MM.1S (cell line): ENCODE measurements around the gene SLIT3.

ENCODE experiments used
- DNase-seq: peaks from one replicate; pipeline ENCODE4 v3.0.0-alpha.2; 2015
- H2AFZ ChIP-seq: fragments of 300-600 bp; sonication (generic); 2 replicates; pipeline ENCODE4 v1.6.0; 2016; ENCODE audit warnings: antibody characterized with exemption, low read length
- H3F3A ChIP-seq: fragments of 300-600 bp; sonication (generic); 2 replicates; pipeline ENCODE4 v1.6.1; 2016; ENCODE audit warnings: mild to moderate bottlenecking, antibody characterized with exemption, low read length, moderate library complexity, mixed read lengths; ENCODE audit not compliant: insufficient read depth
- H3K27ac ChIP-seq: fragments of 300-600 bp; sonication (generic); 2 replicates; pipeline ENCODE4 v1.5.1; 2016; ENCODE audit warnings: mild to moderate bottlenecking, low read length
- H3K27me3 ChIP-seq: fragments of 300-600 bp; sonication (generic); replicated peaks from 2 replicates; pipeline ENCODE4 v1.6.0; 2016; ENCODE audit warnings: low read length; ENCODE audit not compliant: insufficient read depth
- H3K36me3 ChIP-seq: fragments of 300-600 bp; sonication (generic); replicated peaks from 2 replicates; pipeline ENCODE4 v1.6.1; 2016; ENCODE audit warnings: mild to moderate bottlenecking, low read length, mixed read lengths; ENCODE audit not compliant: insufficient read depth
- H3K4me1 ChIP-seq: fragments of 300-600 bp; sonication (generic); 2 replicates; pipeline ENCODE4 v1.6.1; 2016; ENCODE audit warnings: low read length, mixed read lengths
- H3K4me2 ChIP-seq: fragments of 300-600 bp; sonication (generic); 2 replicates; pipeline ENCODE4 v1.6.0; 2016; ENCODE audit warnings: low read depth, low read length
- H3K4me3 ChIP-seq: fragments of 300-600 bp; sonication (generic); 2 replicates; pipeline ENCODE4 v1.5.1; 2016; ENCODE audit warnings: low read length, mixed read lengths
- H3K79me2 ChIP-seq: fragments of 300-600 bp; sonication (generic); 2 replicates; pipeline ENCODE4 v1.6.1; 2016; ENCODE audit warnings: mixed run types, low read length, mixed read lengths
- H3K9ac ChIP-seq: fragments of 300-600 bp; sonication (generic); 2 replicates; pipeline ENCODE4 v1.6.1; 2016; ENCODE audit warnings: low read length, mixed read lengths
- H3K9me2 ChIP-seq: fragments of 300-600 bp; sonication (generic); replicated peaks from 2 replicates; pipeline ENCODE4 v1.6.1; 2016; ENCODE audit warnings: mild to moderate bottlenecking, low read length, mixed read lengths; ENCODE audit not compliant: insufficient read depth
- H3K9me3 ChIP-seq: fragments of 300-600 bp; sonication (generic); replicated peaks from 2 replicates; pipeline ENCODE4 v1.6.1; 2016; ENCODE audit warnings: mild to moderate bottlenecking, low read length, mixed read lengths; ENCODE audit not compliant: insufficient read depth
- H4K20me1 ChIP-seq: fragments of 300-600 bp; sonication (generic); 2 replicates; pipeline ENCODE4 v1.6.1; 2016; ENCODE audit warnings: mild to moderate bottlenecking, low read length, moderate library complexity, mixed read lengths; ENCODE audit not compliant: insufficient read depth
- CTCF ChIP-seq: fragments of 300-600 bp; sonication (generic); IDR thresholded peaks from 2 replicates; pipeline ENCODE4 v1.5.1; 2016; ENCODE audit warnings: antibody characterized with exemption, low read length, mixed read lengths
- EZH2 ChIP-seq: fragments of 300-600 bp; sonication (generic); optimal IDR thresholded peaks from 2 replicates; pipeline ENCODE3; 2017; ENCODE audit warnings: low read depth, mild to moderate bottlenecking, antibody characterized with exemption, low read length, mixed read lengths
- EZH2phosphoT487 ChIP-seq: fragments of 300-600 bp; sonication (generic); IDR thresholded peaks from 2 replicates; pipeline ENCODE4 v1.6.1; 2018; ENCODE audit warnings: antibody characterized with exemption, low read length

SLIT3 gene

GRCh38 chr5:169302491-169303118 lies 1.7 kb upstream of the SLIT3 start:
- TF ChIP-seq CTCF (peak; percentile 91), EZH2 (no peak), EZH2phosphoT487 (no peak)
- Histone ChIP-seq H3K4me1 (no peaks in the 10 kb centered on the region), H3K9me2 (no peaks in the 10 kb centered on the region), H3K27ac (no peak overlapping the region), H3K36me3 (no peaks in the 10 kb centered on the region), H3K4me2 (no peak overlapping the region), H3F3A (no peaks in the 10 kb centered on the region), H3K9ac (no peak overlapping the region), H3K4me3 (no peak overlapping the region), H2AFZ (no peak overlapping the region), H3K9me3 (no peaks in the 10 kb centered on the region), H3K27me3 (peaks cover 11% of the 10 kb centered on the region; the same call in 1 of the 2 replicates), H4K20me1 (no peaks in the 10 kb centered on the region), H3K79me2 (no peaks in the 10 kb centered on the region)
- peak; percentile 74 for DNase-seq

GRCh38 chr5:169301986-169302385 lies 1.0 kb upstream of the SLIT3 start:
- no peak overlapping the region for H3K9ac ChIP-seq
- H3K27me3 ChIP-seq, result peaks cover 11% of the 10 kb centered on the region; the same call in 1 of the 2 replicates
- no peaks in the 10 kb centered on the region for H3K4me1 ChIP-seq
- H3K27ac ChIP-seq, result no peak overlapping the region
- H3K9me2 ChIP-seq, result no peaks in the 10 kb centered on the region
- no peak overlapping the region for H3K4me3 ChIP-seq
- no peaks in the 10 kb centered on the region for H3F3A ChIP-seq
- no peak for TF ChIP-seq CTCF
- TF ChIP-seq EZH2phosphoT487, result no peak
- no peak for TF ChIP-seq EZH2
- H2AFZ ChIP-seq, result no peak overlapping the region
- no peak for DNase-seq
- H3K4me2 ChIP-seq, result no peak overlapping the region
- H3K79me2 ChIP-seq, result no peaks in the 10 kb centered on the region
- no peaks in the 10 kb centered on the region for H3K9me3 ChIP-seq
- no peaks in the 10 kb centered on the region for H3K36me3 ChIP-seq
- H4K20me1 ChIP-seq, result no peaks in the 10 kb centered on the region

GRCh38 chr5:169301386-169301934 lies 521 bp upstream of the SLIT3 start:
- no peak overlapping the region for H3K4me3 ChIP-seq
- no peaks in the 10 kb centered on the region for H4K20me1 ChIP-seq
- no peak for DNase-seq
- H3K4me1 ChIP-seq, result no peaks in the 10 kb centered on the region
- no peak overlapping the region for H3K9ac ChIP-seq
- no peak for TF ChIP-seq EZH2
- TF ChIP-seq CTCF, result no peak
- no peak for TF ChIP-seq EZH2phosphoT487
- no peaks in the 10 kb centered on the region for H3K79me2 ChIP-seq
- no peak overlapping the region; the same call in 1 of the 2 replicates for H3K4me2 ChIP-seq
- H2AFZ ChIP-seq, result no peak overlapping the region
- no peaks in the 10 kb centered on the region for H3K36me3 ChIP-seq
- H3K9me3 ChIP-seq, result no peaks in the 10 kb centered on the region
- no peaks in the 10 kb centered on the region for H3K9me2 ChIP-seq
- no peak overlapping the region for H3K27ac ChIP-seq
- H3F3A ChIP-seq, result no peaks in the 10 kb centered on the region
- peaks cover 11% of the 10 kb centered on the region; the same call in 1 of the 2 replicates for H3K27me3 ChIP-seq
